ENCODE results near the gene CCDC174. TPM values are rescaled to one million over a fixed set of nuclear protein-coding genes. Genes with fewer than 3 reads are reported as not detected.

CCDC174 gene
- polyA plus RNA-seq, 2 of the 4 experiments (the other 2 are of a cell fraction): 12.6 to 17.6 TPM

- H3K4me1 ChIP-seq: no peaks in the 10 kb centered on the region
- H3K9me3 ChIP-seq: peaks cover 3% of the 10 kb centered on the region; the same call in 1 of the 3 replicates
- 34% methylated on average over 4 of the region's 4 CpGs for WGBS (ENCODE audit: missing lambda C conversion rate)
- ChIA-PET POLR2A (no interaction called here), CTCF (interaction anchor here (0.6 to 7.4 kb wide), 3 partner anchors 11 to 259 kb away, joined by 3 to 31 read pairs (median 3); partner anchors contain the start of gene C3orf20)
- H3K4me3 ChIP-seq: no peak overlapping the region
- no peak overlapping the region for H3K27ac ChIP-seq
- no peak for ATAC-seq
- TF ChIP-seq KDM5A (IDR thresholded peaks at IDR 0.05) (no peak), TFCP2L1 (CRISPR knock-in tag; IDR thresholded peaks at IDR 0.05) (no peak), ZSCAN20 (CRISPR knock-in tag; IDR thresholded peaks at IDR 0.05) (no peak), JUNB (IDR thresholded peaks at IDR 0.05) (no peak), MYC (IDR thresholded peaks at IDR 0.05; ENCODE audit: borderline replicate concordance, low read length) (no peak), HES2 (IDR thresholded peaks at IDR 0.05) (no peak), RNF2 (IDR thresholded peaks at IDR 0.05; ENCODE audit: borderline replicate concordance, low read depth) (no peak), EHMT2 (IDR thresholded peaks at IDR 0.05; ENCODE audit: low read depth) (no peak), NPAS2 (CRISPR knock-in tag; IDR thresholded peaks at IDR 0.05; ENCODE audit: borderline replicate concordance) (no peak), GATA3 (IDR thresholded peaks at IDR 0.05; ENCODE audit: borderline replicate concordance) (no peak), TP53 (CRISPR knock-in tag; IDR thresholded peaks at IDR 0.05) (no peak), HMGXB4 (CRISPR knock-in tag; IDR thresholded peaks at IDR 0.05; ENCODE audit: borderline replicate concordance) (no peak), FOXS1 (CRISPR knock-in tag; IDR thresholded peaks at IDR 0.05) (no peak), CBX8 (IDR thresholded peaks at IDR 0.05) (no peak), HOXA7 (CRISPR knock-in tag; IDR thresholded peaks at IDR 0.05) (no peak), SMC3 (IDR thresholded peaks at IDR 0.05) (no peak), HDAC2 (IDR thresholded peaks at IDR 0.05) (no peak)
- no peak for DNase-seq (ENCODE audit: low read depth in 1 of 2, low spot score in 1 of 2)
- no peak for FAIRE-seq
- no peak overlapping the region for H3K4me2 ChIP-seq
Measured at GRCh38 chr3:14685179-14685578, 33.6 kb downstream of the CCDC174 start.

GRCh38 chr3:14687360-14687759 lies 35.8 kb downstream of the CCDC174 start:
- ChIA-PET CTCF (interaction anchor here (0.8 to 7.4 kb wide), 4 partner anchors 10 to 234 kb away, joined by 3 to 31 read pairs (median 6); partner anchors contain the start of gene C3orf20), POLR2A (no interaction called here)
- Histone ChIP-seq H3K4me3 (no peak overlapping the region), H3K27ac (no peak overlapping the region), H3K9me3 (0 out of 3 replicates have a peak, but pooled peaks cover 3% of the 10 kb centered on the region), H3K4me1 (no peaks in the 10 kb centered on the region), H3K4me2 (no peak overlapping the region)
- ATAC-seq: no peak
- WGBS (ENCODE audit: missing lambda C conversion rate): 41% methylated on average over 3 of the region's 3 CpGs
- no peak for FAIRE-seq
- no peak for DNase-seq (ENCODE audit: low read depth in 1 of 2, low spot score in 1 of 2)
- TF ChIP-seq SREBF2 (IDR thresholded peaks at IDR 0.05): no peak
- TF ChIP-seq EHMT2 (IDR thresholded peaks at IDR 0.05; ENCODE audit: low read depth): no peak
- no peak for TF ChIP-seq KDM5A (IDR thresholded peaks at IDR 0.05)
- TF ChIP-seq RCOR1 (IDR thresholded peaks at IDR 0.05; ENCODE audit: low read depth, low read length): no peak
- TF ChIP-seq MAX (IDR thresholded peaks at IDR 0.05): no peak
- TF ChIP-seq CTCF (IDR thresholded peaks at IDR 0.05): no peak
- TF ChIP-seq EHF (CRISPR knock-in tag; IDR thresholded peaks at IDR 0.05): no peak
- TF ChIP-seq REST (IDR thresholded peaks at IDR 0.05): no peak
- TF ChIP-seq TP53 (CRISPR knock-in tag; IDR thresholded peaks at IDR 0.05): no peak
- no peak for TF ChIP-seq FOSL2 (IDR thresholded peaks at IDR 0.05)
- TF ChIP-seq FOSL2 (CRISPR knock-in tag; IDR thresholded peaks at IDR 0.05): no peak
- TF ChIP-seq GATA3 (IDR thresholded peaks at IDR 0.05; ENCODE audit: borderline replicate concordance): no peak
- TF ChIP-seq CHD4 (IDR thresholded peaks at IDR 0.05; ENCODE audit: borderline replicate concordance): no peak
- no peak for TF ChIP-seq HMGXB4 (CRISPR knock-in tag; IDR thresholded peaks at IDR 0.05; ENCODE audit: borderline replicate concordance)
- no peak for TF ChIP-seq HDAC2 (IDR thresholded peaks at IDR 0.05)
- no peak for TF ChIP-seq E2F6 (IDR thresholded peaks at IDR 0.05; ENCODE audit: borderline replicate concordance, low read depth)
- TF ChIP-seq JUN (IDR thresholded peaks at IDR 0.05): no peak

All from A549 (cell line).